Skeletal muscle tissue (tissue), 4 donors: ENCODE results near the gene PRPF6. TPM values are rescaled to one million over a fixed set of nuclear protein-coding genes. Genes with fewer than 3 reads are reported as not detected.
A peak's percentile ranks its signal among the peaks of the same experiment; 100 is the strongest.

Experiments used
- H3K27ac ChIP-seq: one replicate; pipeline ENCODE4 v1.7.0; 2013; ENCODE audit warnings: mild to moderate bottlenecking, low read depth, low read length, inconsistent platforms
- H3K27me3 ChIP-seq, 3 donors: one replicate each; pipeline ENCODE4 v1.7.0; 2013; ENCODE audit warnings: low read length in 3 of 3; ENCODE audit not compliant: control insufficient read depth in 3 of 3, insufficient read depth in 3 of 3
- H3K36me3 ChIP-seq, 3 donors: one replicate each; pipeline ENCODE4 v1.7.0; 2013; ENCODE audit warnings: low read length in 3 of 3; ENCODE audit not compliant: control insufficient read depth in 3 of 3, insufficient read depth in 3 of 3
- H3K4me1 ChIP-seq, 3 donors: one replicate each; pipeline ENCODE4 v1.7.0; 2013; ENCODE audit warnings: low read length in 3 of 3, mild to moderate bottlenecking in 3 of 3; ENCODE audit not compliant: control insufficient read depth in 3 of 3, insufficient read depth in 3 of 3
- H3K4me3 ChIP-seq, 3 donors: one replicate each; pipeline ENCODE4 v1.7.0; 2013; ENCODE audit warnings: low read length in 3 of 3
- H3K9ac ChIP-seq, 3 donors: one replicate each; pipeline ENCODE4 v1.7.0; 2013; ENCODE audit warnings: low read length in 3 of 3, mild to moderate bottlenecking in 3 of 3, moderate library complexity in 2 of 3, low read depth in 1 of 3
- H3K9me3 ChIP-seq, 3 donors: one replicate each; pipeline ENCODE4 v1.7.0; 2013; ENCODE audit warnings: low read length in 3 of 3; ENCODE audit not compliant: control insufficient read depth in 3 of 3
- total RNA-seq: library from RNA; depleted of rRNA; stranded (reverse); fragments of >200 nt; gene quantifications from one replicate; pipeline ENCODE4 v1.2.3, GENCODE V29; 2014
- donor health status: Osteomylitis.

Gene PRPF6
- total RNA-seq, 1 donor from 2014 or later = 55.8 TPM

DNA sequence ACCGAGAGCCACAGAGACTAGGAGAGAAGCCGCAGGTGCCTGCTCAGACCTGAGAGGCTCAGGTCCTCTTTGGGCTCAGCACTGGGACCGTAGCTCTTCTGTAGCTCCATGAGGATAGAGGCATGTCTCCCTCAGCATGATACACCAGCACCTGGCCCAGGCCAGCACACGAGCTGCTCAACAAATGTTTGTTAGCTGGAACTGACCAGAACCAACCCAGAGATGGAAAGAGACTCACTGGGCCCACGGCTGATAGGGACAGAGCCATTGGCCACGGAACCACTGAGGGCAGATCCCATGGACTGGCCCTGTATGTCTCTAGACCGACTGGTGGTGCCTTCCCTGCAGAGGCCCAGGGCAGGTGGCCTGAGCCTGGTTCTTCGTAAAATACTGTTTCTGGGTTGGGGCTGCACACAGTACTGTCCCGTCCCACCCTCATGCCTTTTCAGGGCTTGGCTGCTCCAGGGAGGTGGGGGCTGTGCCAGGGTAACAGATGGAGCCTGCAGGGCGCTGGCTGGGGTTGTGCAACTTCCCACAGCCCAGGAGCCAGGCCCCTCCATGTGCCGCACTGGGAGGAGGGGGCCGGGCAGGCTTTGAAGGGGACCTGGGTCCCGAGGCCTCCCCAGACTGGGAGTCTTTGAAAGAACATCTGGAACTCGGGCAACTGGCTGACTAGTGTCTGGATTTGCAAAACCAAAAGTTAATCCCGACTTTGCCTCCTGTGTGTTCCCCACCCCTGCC is 60.3 kb downstream of the PRPF6 start:
- H3K36me3 ChIP-seq = no peaks in the 10 kb centered on the region
- no peak overlapping the region for H3K27ac ChIP-seq
- no peaks in the 10 kb centered on the region for H3K9me3 ChIP-seq
- H3K9ac ChIP-seq = no peak overlapping the region
- peaks cover 6 to 35% (median 33%) of the 10 kb centered on the region in 3 donors for H3K4me1 ChIP-seq
- peaks cover 75 to 85% (median 79%) of the 10 kb centered on the region in 3 donors for H3K27me3 ChIP-seq
- H3K4me3 ChIP-seq = peak overlapping the region in 1 of 3 donors; percentile 22

- H3K4me1 ChIP-seq = peaks cover 6 to 35% (median 33%) of the 10 kb centered on the region in 3 donors
Measured at GRCh38 chr20:64041781-64042053, 60.8 kb downstream of the PRPF6 start.

GRCh38 chr20:64042054-64042781 is 61.3 kb downstream of the PRPF6 start:
- peaks cover 6 to 35% (median 33%) of the 10 kb centered on the region in 3 donors for H3K4me1 ChIP-seq

More at GRCh38 chr20:64041781-64042053, 60.8 kb downstream of the PRPF6 start:
- Histone ChIP-seq H3K9me3 (no peaks in the 10 kb centered on the region), H3K9ac (peak overlapping the region in 1 of 3 donors; percentile 54), H3K27me3 (peaks cover 73 to 85% (median 79%) of the 10 kb centered on the region in 3 donors), H3K27ac (no peak overlapping the region), H3K36me3 (no peaks in the 10 kb centered on the region), H3K4me3 (no peak overlapping the region)

GRCh38 chr20:64043768-64044167 is 62.8 kb downstream of the PRPF6 start:
- Histone ChIP-seq H3K9me3 (no peaks in the 10 kb centered on the region), H3K9ac (no peak overlapping the region), H3K27me3 (peaks cover 71 to 80% (median 75%) of the 10 kb centered on the region in 3 donors), H3K36me3 (peaks cover 0 to 2% (median 0%) of the 10 kb centered on the region in 3 donors), H3K27ac (no peak overlapping the region), H3K4me1 (peaks cover 6 to 37% (median 26%) of the 10 kb centered on the region in 3 donors), H3K4me3 (no peak overlapping the region)

More at GRCh38 chr20:64042054-64042781, 61.3 kb downstream of the PRPF6 start:
- peaks cover 73 to 84% (median 79%) of the 10 kb centered on the region in 3 donors for H3K27me3 ChIP-seq
- no peak overlapping the region for H3K27ac ChIP-seq
- H3K9ac ChIP-seq = peak overlapping the region in 1 of 3 donors; percentile 54
- H3K36me3 ChIP-seq = peaks cover 0 to 2% (median 0%) of the 10 kb centered on the region in 3 donors
- no peaks in the 10 kb centered on the region for H3K9me3 ChIP-seq
- H3K4me3 ChIP-seq = peak overlapping the region in 1 of 3 donors; percentile 22

DNA sequence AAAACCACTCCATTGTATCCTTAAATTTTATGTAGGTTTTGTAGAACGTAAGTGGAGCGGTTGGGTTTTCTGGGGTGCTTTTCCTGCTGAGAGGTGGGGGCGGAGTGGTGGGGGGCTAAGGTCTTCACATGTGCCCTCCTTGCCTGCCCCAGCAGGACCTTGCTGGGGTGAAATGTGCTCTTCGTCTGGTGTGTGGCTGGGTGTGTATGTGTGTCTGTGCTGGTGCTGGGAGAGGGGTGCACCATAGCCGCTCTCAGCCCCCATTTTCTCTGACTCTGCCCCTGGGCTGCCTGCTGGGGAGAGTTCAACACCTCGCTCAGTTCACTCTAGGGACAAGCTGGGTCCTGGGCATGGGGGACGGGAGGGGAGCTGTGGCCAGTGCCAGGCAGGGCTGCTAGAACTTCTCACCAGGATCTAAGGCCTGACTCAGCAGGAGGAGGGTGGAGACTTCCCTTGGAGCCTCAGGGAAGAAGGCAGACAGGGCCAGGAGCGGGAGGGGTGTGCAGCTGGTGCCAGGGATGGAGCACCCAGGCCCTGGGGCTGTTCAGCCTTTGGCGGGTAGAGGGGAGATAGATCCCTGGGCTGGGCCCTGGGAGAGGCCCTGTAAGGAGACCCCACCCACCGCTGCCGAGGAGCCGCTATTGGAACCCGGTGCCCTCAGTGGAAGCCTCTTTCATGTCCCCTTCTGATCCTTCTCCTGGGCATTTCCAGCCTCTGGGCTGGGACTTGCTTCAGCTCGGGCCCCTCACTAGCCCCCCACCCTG is 63.7 kb downstream of the PRPF6 start:
- H3K4me3 ChIP-seq = no peak overlapping the region
- H3K36me3 ChIP-seq = peaks cover 0 to 2% (median 0%) of the 10 kb centered on the region in 3 donors
- H3K27me3 ChIP-seq = peaks cover 64 to 73% (median 70%) of the 10 kb centered on the region in 3 donors
- H3K9me3 ChIP-seq = no peaks in the 10 kb centered on the region
- H3K27ac ChIP-seq = no peak overlapping the region
- peak overlapping the region in 1 of 3 donors; percentile 16 for H3K9ac ChIP-seq
- H3K4me1 ChIP-seq = peaks cover 6 to 28% (median 20%) of the 10 kb centered on the region in 3 donors

- H3K9ac ChIP-seq = peak overlapping the region in 2 of 3 donors; percentile 16 to 22
- no peak overlapping the region for H3K27ac ChIP-seq
- peaks cover 63 to 73% (median 70%) of the 10 kb centered on the region in 3 donors for H3K27me3 ChIP-seq
- no peaks in the 10 kb centered on the region for H3K9me3 ChIP-seq
- H3K4me3 ChIP-seq = peak overlapping the region in 1 of 3 donors; percentile 45
- peaks cover 6 to 25% (median 12%) of the 10 kb centered on the region in 3 donors for H3K4me1 ChIP-seq
- H3K36me3 ChIP-seq = peaks cover 0 to 2% (median 0%) of the 10 kb centered on the region in 3 donors
Measured at GRCh38 chr20:64045346-64046011, 64.5 kb downstream of the PRPF6 start.

DNA sequence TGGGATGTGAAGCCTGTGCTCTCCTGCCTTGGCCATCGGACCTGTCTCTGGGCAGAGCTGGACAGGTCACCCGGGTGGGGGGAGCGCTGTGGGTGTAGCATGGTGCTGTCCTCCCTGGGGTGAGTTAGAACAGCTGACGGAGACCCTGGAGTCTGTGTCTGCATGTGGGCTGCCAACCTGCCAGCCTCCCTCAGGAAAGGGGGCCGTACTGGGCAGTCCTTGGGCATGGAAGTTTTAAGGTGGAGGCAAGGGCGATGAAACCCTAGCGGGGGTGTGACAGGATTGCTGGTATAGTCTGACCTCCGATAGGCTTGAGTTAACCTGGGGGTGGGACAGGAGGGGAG is 66.1 kb downstream of the PRPF6 start:
- Histone ChIP-seq H3K9me3 (no peaks in the 10 kb centered on the region), H3K4me1 (peaks cover 0 to 12% (median 2%) of the 10 kb centered on the region in 3 donors), H3K36me3 (peaks cover 0 to 2% (median 0%) of the 10 kb centered on the region in 3 donors), H3K27me3 (peaks cover 64 to 74% (median 71%) of the 10 kb centered on the region in 3 donors), H3K27ac (no peak overlapping the region), H3K9ac (peak overlapping the region in 1 of 3 donors; percentile 50), H3K4me3 (peak overlapping the region; percentile 43 to 58 (median 52))

GRCh38 chr20:64047968-64048401 is 67.1 kb downstream of the PRPF6 start:
- H3K4me3 ChIP-seq = peak overlapping the region; percentile 43 to 58 (median 52)
- peaks cover 64 to 77% (median 75%) of the 10 kb centered on the region in 3 donors for H3K27me3 ChIP-seq
- no peaks in the 10 kb centered on the region for H3K9me3 ChIP-seq
- H3K36me3 ChIP-seq = peaks cover 0 to 2% (median 0%) of the 10 kb centered on the region in 3 donors
- no peak overlapping the region for H3K27ac ChIP-seq
- peaks cover 0 to 10% (median 5%) of the 10 kb centered on the region in 3 donors for H3K4me1 ChIP-seq
- H3K9ac ChIP-seq = peak overlapping the region in 1 of 3 donors; percentile 57

DNA sequence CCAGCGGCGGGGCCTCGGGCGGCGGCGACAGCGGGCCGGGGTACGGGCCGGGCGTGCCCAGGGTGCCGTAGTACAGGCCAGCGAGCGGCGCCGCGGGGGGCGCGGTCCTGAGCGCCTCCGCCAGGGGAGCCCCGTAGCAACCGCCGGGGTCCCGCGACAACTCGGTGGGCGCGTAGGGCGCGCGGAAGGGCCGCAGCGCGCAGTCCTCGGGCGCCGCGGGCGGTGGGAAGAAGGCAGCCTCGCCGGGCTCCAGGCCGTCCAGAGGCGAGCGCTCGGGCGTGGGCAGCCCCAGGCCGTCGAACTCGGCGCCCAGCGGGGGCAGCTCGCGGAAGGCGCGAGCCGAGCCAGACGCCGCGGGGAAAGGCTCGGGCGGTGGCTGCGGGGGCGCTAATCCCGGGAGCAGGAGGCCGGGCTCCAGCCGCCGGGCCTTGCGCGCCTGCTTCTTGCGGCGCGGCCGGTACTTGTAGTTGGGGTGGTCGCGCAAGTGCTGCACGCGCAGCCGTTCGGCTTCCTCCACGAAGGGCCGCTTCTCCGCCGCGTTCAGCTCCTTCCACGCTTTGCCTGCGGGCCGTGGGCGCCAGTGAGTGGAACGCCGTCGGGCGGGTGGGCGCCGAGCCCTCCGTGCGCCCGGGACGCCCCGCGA is 67.6 kb downstream of the PRPF6 start:
- Histone ChIP-seq H3K4me3 (peak overlapping the region in 1 of 3 donors; percentile 43), H3K27ac (no peak overlapping the region), H3K27me3 (peaks cover 64 to 80% (median 76%) of the 10 kb centered on the region in 3 donors), H3K4me1 (peaks cover 0 to 14% (median 7%) of the 10 kb centered on the region in 3 donors), H3K9ac (peak overlapping the region in 1 of 3 donors; percentile 50), H3K9me3 (no peaks in the 10 kb centered on the region), H3K36me3 (peaks cover 0 to 2% (median 0%) of the 10 kb centered on the region in 3 donors)
